ENCODE data around the gene HS3ST5. TPM values are rescaled to one million over a fixed set of nuclear protein-coding genes. Genes with fewer than 3 reads are reported as not detected.

Gene HS3ST5
- total and polyA plus RNA-seq, 8 donors: 0.08 to 0.26 (median 0.11) TPM; not detected in 4

GRCh38 chr6:114092943-114093342 lies 249.9 kb downstream of the HS3ST5 start:
- Histone ChIP-seq H3K9me3 (no peaks in the 10 kb centered on the region), H3K4me1 (no peaks in the 10 kb centered on the region), H3K27me3 (no peaks in the 10 kb centered on the region), H3K4me3 (no peak overlapping the region), H3K36me3 (no peaks in the 10 kb centered on the region), H3K27ac (no peak overlapping the region)
- TF ChIP-seq CTCF (IDR thresholded peaks at IDR 0.05): no peak
- WGBS, 2 donors: 78 to 85% methylated on average over 2 of the region's 2 CpGs
- DNase-seq (no peak), FAIRE-seq (no peak), ATAC-seq (no peak)
- intact Hi-C loops (cut with DNase I): loop anchor here in 1 of 3 donors (10.0 kb wide), 1 partner anchor 212 kb away; no protein-coding TSS in a partner anchor

DNA sequence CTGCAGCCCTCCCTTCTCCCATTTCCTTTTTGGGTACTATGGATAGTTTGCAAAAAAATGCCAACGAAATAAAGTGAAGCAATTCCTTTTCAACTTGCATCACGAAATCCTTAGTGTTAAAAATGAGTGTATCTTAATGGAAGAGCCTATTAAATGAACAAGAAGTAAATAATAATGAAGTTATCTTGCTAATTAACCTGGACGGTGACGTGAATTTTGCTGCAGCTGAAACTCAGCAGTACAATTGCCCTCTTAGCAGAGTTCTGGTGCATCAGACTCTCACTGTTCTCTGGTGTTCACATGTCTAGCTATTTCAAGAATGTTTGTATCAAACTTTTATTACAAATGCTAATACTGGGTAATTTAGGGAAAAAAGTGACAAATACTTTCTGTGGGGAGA lies 252.2 kb downstream of the HS3ST5 start:
- no peak overlapping the region for H3K27ac ChIP-seq
- intact Hi-C loops (cut with DNase I): loop anchor here in 1 of 3 donors (10.0 kb wide), 1 partner anchor 214 kb away; no protein-coding TSS in a partner anchor
- no peak for TF ChIP-seq CTCF (IDR thresholded peaks at IDR 0.05)
- H3K27me3 ChIP-seq: no peaks in the 10 kb centered on the region
- ATAC-seq: no peak
- H3K36me3 ChIP-seq: no peaks in the 10 kb centered on the region
- DNase-seq: no peak
- H3K4me1 ChIP-seq: no peaks in the 10 kb centered on the region
- no peaks in the 10 kb centered on the region for H3K9me3 ChIP-seq
- FAIRE-seq: no peak
- H3K4me3 ChIP-seq: no peak overlapping the region
- WGBS, 2 donors: 42 to 44% methylated on average over 4 of the region's 4 CpGs

GRCh38 chr6:114087496-114087895 lies 255.3 kb downstream of the HS3ST5 start:
- H3K4me1 ChIP-seq: no peaks in the 10 kb centered on the region
- no peak for DNase-seq
- no peaks in the 10 kb centered on the region for H3K36me3 ChIP-seq
- no peak overlapping the region for H3K27ac ChIP-seq
- WGBS, 2 donors: 67 to 73% methylated on average over 2 of the region's 2 CpGs
- intact Hi-C loops (cut with DNase I): no loop called here
- TF ChIP-seq CTCF (IDR thresholded peaks at IDR 0.05): no peak
- ATAC-seq: no peak
- no peaks in the 10 kb centered on the region for H3K9me3 ChIP-seq
- H3K4me3 ChIP-seq: no peak overlapping the region
- no peaks in the 10 kb centered on the region for H3K27me3 ChIP-seq
- FAIRE-seq: no peak

GRCh38 chr6:114085211-114085610 lies 257.6 kb downstream of the HS3ST5 start:
- 61 to 67% methylated on average over 2 of the region's 2 CpGs for WGBS, 2 donors
- H3K27me3 ChIP-seq: no peaks in the 10 kb centered on the region
- FAIRE-seq (no peak), DNase-seq (no peak), ATAC-seq (no peak)
- no peak overlapping the region for H3K27ac ChIP-seq
- H3K4me1 ChIP-seq: no peaks in the 10 kb centered on the region
- no peak for TF ChIP-seq CTCF (IDR thresholded peaks at IDR 0.05)
- no peak overlapping the region for H3K4me3 ChIP-seq
- intact Hi-C loops (cut with DNase I): no loop called here
- H3K9me3 ChIP-seq: no peaks in the 10 kb centered on the region
- no peaks in the 10 kb centered on the region for H3K36me3 ChIP-seq

DNA sequence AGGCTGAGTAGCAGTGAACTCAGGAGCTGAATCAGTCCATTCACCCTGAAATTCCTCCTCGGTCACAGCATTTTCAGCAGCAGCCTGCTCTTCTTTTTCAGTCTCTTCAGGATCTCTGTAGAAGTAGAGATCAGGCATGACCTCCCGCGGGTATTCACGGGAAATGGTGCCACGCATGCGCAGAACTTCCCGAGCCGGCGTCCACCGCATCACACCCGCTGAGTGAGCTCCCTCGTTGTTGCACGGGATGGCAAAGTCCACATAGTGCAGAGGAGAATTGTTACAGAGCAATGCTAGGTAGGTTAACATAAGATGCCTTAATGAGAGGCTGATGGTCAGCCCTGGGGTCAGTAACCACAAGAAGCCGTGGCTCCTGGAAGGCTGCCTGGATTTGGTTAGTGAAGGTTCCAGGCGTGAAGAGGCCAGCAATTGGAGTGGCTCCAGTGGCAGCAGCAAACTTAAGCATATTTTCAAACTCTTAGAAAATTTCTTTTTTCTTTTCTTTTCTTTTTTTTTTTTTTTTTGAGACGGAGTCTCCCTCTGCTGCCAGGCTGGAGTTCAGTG lies 258.4 kb downstream of the HS3ST5 start:
- TF ChIP-seq CTCF (IDR thresholded peaks at IDR 0.05): no peak
- H3K36me3 ChIP-seq: no peaks in the 10 kb centered on the region
- H3K9me3 ChIP-seq: no peaks in the 10 kb centered on the region
- no peak for ATAC-seq
- 81 to 88% methylated on average over 16 of the region's 16 CpGs for whole genome bisulfite sequencing, 2 donors
- intact Hi-C loops (cut with DNase I): no loop called here
- no peak for DNase-seq
- no peaks in the 10 kb centered on the region for H3K4me1 ChIP-seq
- H3K27ac ChIP-seq: no peak overlapping the region
- no peak overlapping the region for H3K4me3 ChIP-seq
- FAIRE-seq: no peak
- no peaks in the 10 kb centered on the region for H3K27me3 ChIP-seq
